GM19240 (cell line): ENCODE measurements around the gene PPP1R15A.
A peak's percentile ranks its signal among the peaks of the same experiment; 100 is the strongest.
"Not testable (repeated sequence)": the region's sequence is repeated elsewhere in the genome, so short reads cannot be mapped to it uniquely, and the experiment has no call there.

ENCODE experiments used
- DNase-seq: peaks from one replicate; pipeline ENCODE4 v3.0.0; 2011; ENCODE audit warnings: low spot score; ENCODE audit not compliant: insufficient read length

PPP1R15A gene

GRCh38 chr19:48872182-48872883 lies at the start of gene PPP1R15A:
PPP1R15A (plus strand) TSS chr19:48872421; CDS start chr19:48873234, 813 bp downstream.
- peak; percentile 92 for DNase-seq

- DNase-seq = no peak
These were observed 49.7 kb upstream of the PPP1R15A start for GRCh38 chr19:48822514-48822913.

GRCh38 chr19:48826606-48827020 lies 45.6 kb upstream of the PPP1R15A start:
- no peak for DNase-seq

- no peak for DNase-seq
These were observed 42.1 kb upstream of the PPP1R15A start for GRCh38 chr19:48830088-48830487.

- no peak for DNase-seq
These were observed 41.3 kb upstream of the PPP1R15A start for GRCh38 chr19:48830965-48831364.

GRCh38 chr19:48833049-48833448 lies 39.2 kb upstream of the PPP1R15A start:
- DNase-seq = no peak

- DNase-seq = no peak
These were observed 38.2 kb upstream of the PPP1R15A start for GRCh38 chr19:48833977-48834376.

- DNase-seq = peak; percentile 87
These were observed 36.5 kb upstream of the PPP1R15A start for GRCh38 chr19:48835734-48836088.

- DNase-seq = no peak
These were observed 35.9 kb upstream of the PPP1R15A start, which contains the start of gene HSD17B14 for GRCh38 chr19:48836089-48837017. HSD17B14 (minus strand) TSS chr19:48836491; CDS start chr19:48836411, 80 bp downstream.

GRCh38 chr19:48837051-48837524 lies 35.1 kb upstream of the PPP1R15A start:
- DNase-seq = peak; percentile 70

GRCh38 chr19:48837687-48838086 lies 34.5 kb upstream of the PPP1R15A start:
- DNase-seq = no peak

GRCh38 chr19:48841047-48841446 lies 31.2 kb upstream of the PPP1R15A start:
- no peak for DNase-seq

GRCh38 chr19:48841571-48841970 lies 30.6 kb upstream of the PPP1R15A start:
- no peak for DNase-seq

GRCh38 chr19:48842789-48843162 lies 29.4 kb upstream of the PPP1R15A start:
- no peak for DNase-seq

GRCh38 chr19:48844472-48844871 lies 27.7 kb upstream of the PPP1R15A start:
- DNase-seq = no peak

GRCh38 chr19:48845384-48845783 lies 26.8 kb upstream of the PPP1R15A start:
- no peak for DNase-seq

- DNase-seq = not testable (repeated sequence)
These were observed 25.6 kb upstream of the PPP1R15A start for GRCh38 chr19:48846659-48847058.

- DNase-seq = no peak
These were observed 19.9 kb upstream of the PPP1R15A start for GRCh38 chr19:48852292-48852691.

GRCh38 chr19:48853483-48853882 lies 18.7 kb upstream of the PPP1R15A start:
- DNase-seq = no peak

GRCh38 chr19:48854103-48854502 lies 18.1 kb upstream of the PPP1R15A start:
- DNase-seq = no peak

- DNase-seq = no peak
These were observed 15.3 kb upstream of the PPP1R15A start for GRCh38 chr19:48856921-48857320.

- no peak for DNase-seq
These were observed 13.1 kb upstream of the PPP1R15A start for GRCh38 chr19:48858984-48859710.
